Heart left ventricle (tissue), 13 donors: ENCODE results near the gene ENDOD1.

Source experiments
- POLR2A ChIP-seq, 2 donors: fragments of 450-650 bp; IDR thresholded peaks; one replicate each; pipeline ENCODE4 v1.6.1; 2017; ENCODE audit warnings: antibody characterized with exemption in 2 of 2, mild to moderate bottlenecking in 2 of 2, moderate library complexity in 2 of 2
- TF ChIP-seq, protein P1 (sequence below), 12 donors: fragments of 200-600 bp; sonication (generic) in 4 of 12; IDR thresholded peaks; one replicate each; pipeline versions ENCODE4 v1.5.0 to v1.8.0; 2018 to 2022; ENCODE audit warnings: antibody characterized with exemption in 12 of 12, mild to moderate bottlenecking in 5 of 12
- donor health status: ischemic (EF 13 %, LVEDD 7.1; RV severe dilation, severe dysfunction).
- donor health status: DM: no; HTN: yes; CAD: no.
- donor health status: DM: no; HTN: no; CAD: no.
- donor health status: ischemic (EF 25% LVEDD 6.9; RV normal size, moderate dysfunction).
- donor health status: ischemic (EF 25% LVEDD 5.7; RV mildly dilated, moderate dysfunction).
- donor health status: ischemic (EF 35%, LVEDD 5.7; RV mildly dilated, moderate dysfunction).
- donor health status: nonischemic (EF 11% LVEDD 7.7; RV severe dilation, severe dysfunction).
- donor health status: DM: yes; HTN: yes; CAD: no.
- donor health status: PGD.
- donor health status: ischemic (EF 29% LVEDD 5.4; RV normal size, mild dysfunction).
- donor health status: nonischemic (EF 23%, LVEDD 6.1; RV moderate dilation, normal function).

DNA sequence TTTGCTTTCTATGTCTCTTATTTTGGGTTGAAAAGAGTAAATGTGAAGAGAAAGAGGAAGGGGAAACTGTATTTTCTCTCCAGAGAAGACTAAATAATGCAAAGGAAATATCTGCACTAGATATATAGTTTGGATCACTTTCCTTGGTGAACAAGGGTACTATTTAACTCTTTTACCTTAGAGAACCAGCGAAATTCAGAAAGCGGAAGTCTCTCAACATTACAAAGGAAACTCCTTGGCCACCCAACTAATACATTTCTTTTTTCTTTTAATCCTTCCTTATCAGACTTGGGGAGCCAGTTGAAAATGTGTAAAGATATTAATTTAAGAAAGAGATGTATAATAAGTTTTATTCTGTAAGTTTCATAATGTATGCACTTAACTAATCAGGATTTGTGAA is 77.1 kb downstream of the ENDOD1 start:
- no peak for TF ChIP-seq POLR2A (IDR thresholded peaks at IDR 0.05)
- TF ChIP-seq, protein P1, sequence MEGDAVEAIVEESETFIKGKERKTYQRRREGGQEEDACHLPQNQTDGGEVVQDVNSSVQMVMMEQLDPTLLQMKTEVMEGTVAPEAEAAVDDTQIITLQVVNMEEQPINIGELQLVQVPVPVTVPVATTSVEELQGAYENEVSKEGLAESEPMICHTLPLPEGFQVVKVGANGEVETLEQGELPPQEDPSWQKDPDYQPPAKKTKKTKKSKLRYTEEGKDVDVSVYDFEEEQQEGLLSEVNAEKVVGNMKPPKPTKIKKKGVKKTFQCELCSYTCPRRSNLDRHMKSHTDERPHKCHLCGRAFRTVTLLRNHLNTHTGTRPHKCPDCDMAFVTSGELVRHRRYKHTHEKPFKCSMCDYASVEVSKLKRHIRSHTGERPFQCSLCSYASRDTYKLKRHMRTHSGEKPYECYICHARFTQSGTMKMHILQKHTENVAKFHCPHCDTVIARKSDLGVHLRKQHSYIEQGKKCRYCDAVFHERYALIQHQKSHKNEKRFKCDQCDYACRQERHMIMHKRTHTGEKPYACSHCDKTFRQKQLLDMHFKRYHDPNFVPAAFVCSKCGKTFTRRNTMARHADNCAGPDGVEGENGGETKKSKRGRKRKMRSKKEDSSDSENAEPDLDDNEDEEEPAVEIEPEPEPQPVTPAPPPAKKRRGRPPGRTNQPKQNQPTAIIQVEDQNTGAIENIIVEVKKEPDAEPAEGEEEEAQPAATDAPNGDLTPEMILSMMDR (IDR thresholded peaks at IDR 0.05), result no peak
